ENCODE results near the gene INSL3. TPM values are rescaled to one million over a fixed set of nuclear protein-coding genes. Genes with fewer than 3 reads are reported as not detected.

INSL3 gene, protein sequence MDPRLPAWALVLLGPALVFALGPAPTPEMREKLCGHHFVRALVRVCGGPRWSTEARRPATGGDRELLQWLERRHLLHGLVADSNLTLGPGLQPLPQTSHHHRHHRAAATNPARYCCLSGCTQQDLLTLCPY
- total RNA-seq = not detected in 2 replicates

GRCh38 chr19:17821190-17821589 is at the start of gene INSL3:
INSL3 (minus strand) TSS chr19:17821519; CDS start chr19:17821506, 13 bp downstream.

GRCh38 chr19:17859533-17860330 is 38.4 kb upstream of the INSL3 start, which contains the start of gene RPL18A:
RPL18A (plus strand) TSS chr19:17859910; CDS start chr19:17859957, 47 bp downstream.

GRCh38 chr19:17847538-17848366 is 26.4 kb upstream of the INSL3 start, which contains the start of gene JAK3:
JAK3 (minus strand) TSS chr19:17847982; CDS start chr19:17844417, 3,565 bp downstream.

DNA sequence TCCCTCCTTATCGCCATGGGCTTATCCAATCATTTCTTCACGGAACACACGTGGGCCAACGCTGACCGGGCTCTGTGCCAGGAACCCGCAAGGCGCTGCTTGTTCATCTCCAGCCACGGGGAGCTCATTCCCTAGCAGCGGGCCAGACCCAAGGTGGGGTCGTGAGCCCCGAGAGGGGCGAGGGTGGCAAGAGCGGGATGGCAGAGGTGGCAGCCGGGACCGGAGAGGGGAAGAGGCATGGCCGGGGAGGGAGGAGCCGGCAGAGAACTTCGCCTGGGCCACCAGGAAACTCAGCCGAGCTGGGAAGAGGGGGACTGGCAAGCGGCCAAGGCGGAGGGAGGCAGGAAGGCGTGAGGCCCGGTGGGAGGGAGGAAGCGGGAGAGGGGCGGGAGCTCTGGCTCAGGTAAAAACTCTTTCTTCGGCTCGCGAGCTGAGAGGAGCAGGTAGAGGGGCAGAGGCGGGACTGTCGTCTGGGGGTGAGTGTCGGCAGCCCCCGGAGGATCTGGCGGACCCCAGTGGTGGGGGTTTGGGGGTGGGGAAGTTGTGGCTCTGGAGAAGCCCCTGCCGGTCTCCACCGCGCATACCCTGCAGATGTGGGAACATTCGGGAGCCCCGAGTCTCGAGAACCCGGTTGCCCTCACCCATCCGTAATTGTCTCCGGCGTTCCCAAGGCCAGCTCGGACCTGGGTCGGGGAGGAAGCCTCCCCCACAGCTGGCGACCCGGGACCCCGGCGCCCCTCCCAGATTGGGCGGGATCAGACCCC is 26.4 kb downstream of the INSL3 start, which contains the start of gene B3GNT3:
Gene B3GNT3, plus strand, starts transcription at position 408 of the 764 bp plus-strand sequence. CDS start 12,670 bp downstream, outside the sequence.

Other genes with a start within 250 kb of the INSL3 start
- gene UNC13A, start 133.2 kb downstream of the INSL3 start, total RNA-seq = 0.44 and 1.1 TPM in 2 replicates
- gene MAP1S, start 102.0 kb downstream of the INSL3 start, total RNA-seq = 15.7 and 16.2 TPM in 2 replicates
- gene FCHO1, start 70.0 kb downstream of the INSL3 start, total RNA-seq = 0.33 and 1.00 TPM in 2 replicates
- gene B3GNT3, start 26.4 kb downstream of the INSL3 start, total RNA-seq = not detected in 2 replicates
- 0.55 and 1.5 TPM in 2 replicates for gene JAK3, start 26.5 kb upstream of the INSL3 start, total RNA-seq
- gene RPL18A, start 38.4 kb upstream of the INSL3 start, total RNA-seq = 831 and 949 TPM in 2 replicates
- gene SLC5A5, start 50.4 kb upstream of the INSL3 start, total RNA-seq = not detected in 2 replicates
- 36.0 and 43.5 TPM in 2 replicates for gene CCDC124, start 111.5 kb upstream of the INSL3 start, total RNA-seq
- gene KCNN1, start 145.6 kb upstream of the INSL3 start, total RNA-seq = under 0.01 and 0.11 TPM in 2 replicates
- gene ARRDC2, start 186.7 kb upstream of the INSL3 start, total RNA-seq = 6.2 and 7.7 TPM in 2 replicates

Data from uterine smooth muscle cell (primary cell).